Left kidney (tissue), 2 donors: ENCODE measurements around the gene LITAF. TPM values are rescaled to one million over a fixed set of nuclear protein-coding genes. Genes with fewer than 3 reads are reported as not detected.
"Not testable (repeated sequence)": the region's sequence is repeated elsewhere in the genome, so short reads cannot be mapped to it uniquely, and the experiment has no call there.

Source experiments
- DNase-seq: peaks from one replicate; pipeline ENCODE4 v3.0.0-alpha.2; 2013
- polyA plus RNA-seq: library from polyadenylated mRNA; unstranded; fragments of 120-200 nt; gene quantifications from one replicate; pipeline ENCODE4 v1.2.1, GENCODE V29; 2013; ENCODE audit not compliant: insufficient read length

Gene LITAF
- polyA plus RNA-seq, 1 donor: 103 TPM

DNA sequence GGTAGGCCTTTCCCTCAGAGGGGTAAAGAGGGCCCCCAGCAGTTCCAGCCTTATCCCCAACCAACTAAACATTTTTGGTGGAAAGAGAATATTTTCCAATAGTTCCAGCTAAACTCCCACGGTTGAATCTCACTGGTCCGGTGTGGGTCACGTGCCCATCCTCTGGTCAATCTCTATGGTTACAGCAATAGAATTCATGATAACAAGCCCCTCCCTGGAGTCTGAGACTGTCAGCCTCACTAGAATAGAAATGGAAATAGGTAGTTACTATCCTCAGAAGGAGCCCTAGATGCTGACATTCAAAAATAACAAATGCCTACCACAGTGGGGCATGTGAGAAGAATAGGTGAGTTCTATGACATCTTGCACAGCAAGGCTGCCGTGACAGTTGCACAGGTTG is 37.5 kb upstream of the LITAF start:
- DNase-seq: no peak

DNA sequence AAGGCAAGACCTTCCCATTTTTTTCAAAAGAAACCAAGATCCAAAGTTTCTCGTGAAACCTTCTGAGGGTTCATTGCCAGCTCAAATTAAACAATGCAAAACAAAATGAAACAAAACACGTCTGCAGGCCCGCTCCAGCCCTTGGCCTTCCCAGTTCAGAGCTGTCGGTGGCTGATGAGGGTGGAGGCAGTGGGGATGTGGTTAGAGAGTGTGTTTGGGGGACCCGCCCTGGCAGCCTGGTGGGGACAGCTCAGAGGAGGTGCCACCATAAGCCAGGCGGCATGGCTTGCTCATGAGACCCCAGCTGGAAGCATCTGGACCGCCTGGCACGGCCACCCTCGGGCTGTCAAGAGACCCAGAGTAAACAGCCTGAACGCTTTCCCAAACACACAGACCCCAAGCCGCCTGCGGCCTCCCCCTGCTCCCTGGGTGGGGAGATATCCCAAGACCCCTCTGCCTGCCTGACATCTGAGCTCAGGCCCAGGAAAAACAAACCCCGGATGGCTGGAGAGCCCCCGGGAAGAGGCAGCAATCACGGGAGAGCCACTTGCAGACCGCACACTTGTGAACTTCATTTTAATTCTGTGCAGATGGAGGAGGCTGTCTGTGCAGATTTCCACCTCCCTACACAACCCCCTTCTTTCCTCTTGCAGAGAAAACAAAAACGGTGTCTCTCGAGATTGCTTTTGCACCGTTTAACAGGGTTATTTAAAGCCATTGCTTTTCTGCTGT is 35.4 kb upstream of the LITAF start:
- no peak for DNase-seq

DNA sequence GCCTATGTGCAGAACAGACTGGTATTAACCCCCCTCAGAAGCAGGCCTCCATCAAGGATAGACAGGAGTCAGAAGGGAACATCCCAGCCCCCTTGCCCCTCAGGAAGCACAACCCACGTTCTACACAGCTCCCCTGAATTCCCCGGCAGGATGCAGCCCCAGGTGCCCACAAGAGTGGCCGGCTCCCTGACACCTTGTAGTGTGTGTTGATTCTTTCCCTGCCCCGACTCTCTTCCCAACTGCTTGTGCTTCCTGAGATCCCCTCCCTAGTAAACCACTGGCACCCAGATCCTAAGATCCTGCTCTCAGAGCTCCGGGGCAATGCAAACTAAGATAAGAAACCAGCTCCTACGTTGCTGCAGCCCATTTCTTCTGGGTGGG is 34.8 kb upstream of the LITAF start:
- DNase-seq: no peak

DNA sequence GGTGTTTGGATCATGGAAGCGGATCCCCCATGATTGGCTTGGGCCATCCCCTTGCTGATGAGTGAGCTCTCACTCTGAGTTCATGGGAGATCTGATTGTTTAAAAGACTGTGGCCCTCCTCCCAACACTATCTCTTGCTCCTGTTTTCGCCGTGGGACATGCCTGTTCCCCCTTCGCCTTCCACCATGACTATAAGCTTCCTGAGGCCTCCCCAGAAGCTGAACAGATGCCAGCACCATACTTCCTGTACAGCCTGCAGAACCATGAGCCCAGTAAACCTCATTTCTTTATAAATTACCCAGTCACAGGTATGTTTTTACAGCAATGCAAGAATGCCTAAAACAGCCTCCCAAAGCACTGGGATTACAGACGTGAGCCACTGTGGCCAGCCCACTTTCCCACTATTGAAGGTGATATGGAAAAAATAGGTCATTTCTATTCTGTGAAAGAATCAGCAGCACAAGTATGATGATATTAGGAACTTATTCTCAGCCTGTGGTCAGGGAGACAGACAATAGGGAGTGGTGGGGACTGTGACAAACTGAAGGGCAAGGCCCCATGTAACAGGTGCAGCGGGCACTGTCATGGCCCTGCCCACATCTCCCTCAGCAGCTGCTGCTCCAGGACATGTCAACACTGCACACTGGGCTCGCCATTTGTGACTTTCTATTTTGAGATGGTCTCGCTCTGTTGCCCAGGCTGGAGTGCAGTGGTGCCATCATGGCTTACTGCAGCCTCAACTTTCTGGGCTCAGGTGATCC is 33.7 kb upstream of the LITAF start:
- DNase-seq: no peak

DNA sequence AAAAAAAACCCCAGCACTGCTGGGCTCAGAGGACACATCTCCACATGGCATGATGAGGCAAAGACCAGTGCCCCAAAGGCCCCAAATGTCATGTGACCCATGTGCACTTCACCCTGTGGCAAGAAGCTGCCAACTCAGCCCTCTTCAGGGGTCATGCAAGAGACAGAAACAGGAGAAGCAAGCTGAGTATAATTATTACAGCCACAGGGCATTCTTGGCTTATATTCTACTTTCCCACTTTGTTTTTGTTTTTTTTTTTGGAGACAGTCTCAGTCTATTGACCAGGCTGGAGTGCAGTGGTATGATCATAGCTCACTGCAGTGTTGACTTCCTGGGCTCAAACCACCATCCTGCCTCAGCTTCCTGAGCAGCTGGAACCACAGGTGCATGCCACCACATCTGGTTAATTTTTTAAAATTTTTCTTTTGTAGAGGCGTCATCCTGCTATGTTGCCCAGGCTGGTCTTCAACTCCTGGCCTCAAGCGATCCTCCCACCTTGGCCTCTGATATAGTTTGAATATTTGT is 32.7 kb upstream of the LITAF start:
- no peak for DNase-seq

DNA sequence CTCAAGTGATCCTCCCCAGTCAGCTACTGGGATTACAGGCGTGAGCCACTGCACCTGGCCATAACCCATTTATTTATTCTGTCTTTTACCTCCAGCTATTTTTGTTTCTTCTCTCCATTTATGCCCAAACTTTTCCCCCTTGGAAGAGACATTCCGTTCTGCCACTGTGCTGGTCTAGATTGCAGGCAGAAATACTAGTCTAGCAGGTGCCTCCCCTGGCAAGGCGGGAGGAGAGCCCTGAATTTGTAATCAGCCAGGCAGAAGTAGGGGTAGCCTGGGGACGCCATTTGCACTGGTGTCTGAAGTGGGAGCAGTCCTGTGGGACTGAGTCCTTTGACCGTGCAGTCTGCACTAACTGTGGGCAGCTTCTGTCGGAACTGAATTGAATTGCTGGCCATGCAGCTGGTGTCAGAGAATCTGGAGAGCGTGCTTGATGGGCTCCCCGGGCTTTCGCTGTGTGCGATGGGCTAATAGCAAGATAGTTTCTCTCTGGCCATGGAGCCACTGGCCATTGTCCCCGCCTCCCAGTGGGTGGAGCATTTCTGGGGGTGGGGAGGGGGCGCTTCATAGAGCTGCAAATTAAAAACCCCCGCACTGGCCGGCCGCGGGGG is 31.5 kb upstream of the LITAF start:
- no peak for DNase-seq

DNA sequence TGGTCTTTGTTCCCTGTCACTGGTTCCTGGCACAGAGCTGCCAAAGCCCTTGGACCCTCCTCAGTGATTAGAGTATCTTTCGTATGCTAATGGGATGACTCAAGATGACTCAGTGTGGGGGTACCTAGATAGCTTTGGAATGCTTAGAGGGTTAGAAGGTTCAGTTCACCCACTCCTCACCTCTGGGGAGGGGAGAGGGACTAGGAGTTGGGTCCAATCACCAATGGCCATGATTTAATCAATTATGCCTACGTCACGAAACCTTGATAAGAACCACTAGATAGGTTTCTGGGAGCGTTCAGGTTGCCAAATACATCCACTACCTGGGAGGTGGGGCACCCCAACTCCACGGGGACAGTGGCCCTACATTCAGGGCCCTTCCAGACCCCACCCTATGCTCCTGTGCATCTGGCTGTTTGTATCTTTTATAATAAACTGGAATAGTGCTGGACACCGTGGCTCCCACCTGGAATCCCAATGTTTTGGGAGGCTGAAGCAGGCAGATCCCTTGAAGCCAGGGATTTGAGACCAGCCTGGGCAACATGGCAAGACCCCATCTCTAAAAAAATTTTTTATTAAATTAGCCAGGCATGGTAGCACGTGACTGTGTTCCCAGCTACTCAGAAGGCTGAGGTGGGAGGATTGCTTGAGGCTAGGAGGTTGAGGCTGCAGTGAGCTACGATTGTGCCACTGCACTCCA is 29.2 kb upstream of the LITAF start:
- DNase-seq: no peak

DNA sequence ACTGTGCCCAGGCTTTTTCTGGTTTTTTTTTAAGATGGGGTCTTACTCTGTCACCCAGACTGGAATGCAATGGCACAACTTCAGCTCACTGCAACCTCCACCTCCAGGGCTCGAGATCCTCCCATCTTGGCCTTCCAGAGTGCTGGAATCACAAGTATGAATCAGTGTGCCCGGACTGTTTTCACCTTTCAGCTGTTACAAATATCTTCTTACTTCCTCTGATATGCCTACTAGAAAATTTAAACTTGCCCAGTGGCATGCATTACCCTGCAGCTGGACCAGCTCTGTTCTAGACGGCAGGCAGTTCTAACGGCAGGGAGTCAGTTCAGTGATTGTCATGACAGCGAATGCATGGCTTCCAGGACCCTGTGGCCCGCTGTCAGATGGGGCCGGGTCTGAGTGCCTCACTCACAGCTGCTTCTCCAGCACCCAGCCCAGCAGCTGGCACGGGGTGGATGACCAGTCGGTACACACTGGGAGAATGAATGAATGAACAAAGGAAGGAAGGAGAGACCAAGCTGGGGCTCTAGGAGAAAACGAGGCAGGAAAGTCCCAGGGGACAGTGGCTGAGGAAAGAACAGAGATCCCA is 28.0 kb upstream of the LITAF start:
- DNase-seq: no peak

DNA sequence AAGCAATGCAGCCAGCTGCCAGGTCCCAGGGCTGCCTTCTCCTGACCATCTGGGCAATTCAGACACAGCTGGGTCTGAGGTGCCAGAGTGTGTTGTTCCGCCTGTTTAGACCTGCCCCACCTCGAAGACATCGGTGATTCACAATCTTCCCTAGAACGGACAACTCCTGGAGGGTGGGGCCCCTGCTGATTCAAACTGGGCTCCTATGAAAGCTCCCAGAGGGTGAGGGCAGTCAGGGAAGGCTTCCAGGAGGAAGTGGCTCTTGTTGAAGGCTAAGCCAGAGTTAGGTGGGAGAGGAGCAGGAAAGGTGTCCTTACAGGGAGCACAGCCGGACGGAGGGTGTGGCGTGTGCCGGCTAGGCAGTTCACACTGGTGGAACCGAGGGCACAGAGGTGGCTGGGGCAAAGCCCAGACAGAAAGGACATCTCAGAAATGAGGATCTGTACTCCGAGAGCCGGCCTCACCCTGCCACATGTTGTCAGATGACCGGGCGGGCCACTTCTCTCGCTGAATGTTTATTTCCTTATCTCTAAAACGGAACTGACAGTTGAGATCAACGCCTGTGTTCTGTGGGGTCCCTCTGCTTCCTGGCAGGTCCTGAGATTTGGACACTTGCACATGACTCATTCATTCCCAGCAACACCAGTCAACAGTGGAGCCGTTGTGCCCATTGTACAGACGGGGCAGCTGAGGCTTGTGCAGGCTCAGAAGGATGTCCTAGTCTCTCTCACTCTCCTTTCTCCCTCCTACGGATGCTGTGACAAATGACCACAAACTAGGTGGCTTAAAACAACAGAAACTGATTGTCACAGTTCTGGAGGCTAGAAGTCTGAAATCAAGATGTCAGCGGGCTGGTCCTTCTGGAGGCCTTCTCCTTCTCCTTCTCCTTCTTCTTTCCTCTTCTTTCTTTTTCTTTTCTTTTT is 26.9 kb upstream of the LITAF start:
- no peak for DNase-seq

DNA sequence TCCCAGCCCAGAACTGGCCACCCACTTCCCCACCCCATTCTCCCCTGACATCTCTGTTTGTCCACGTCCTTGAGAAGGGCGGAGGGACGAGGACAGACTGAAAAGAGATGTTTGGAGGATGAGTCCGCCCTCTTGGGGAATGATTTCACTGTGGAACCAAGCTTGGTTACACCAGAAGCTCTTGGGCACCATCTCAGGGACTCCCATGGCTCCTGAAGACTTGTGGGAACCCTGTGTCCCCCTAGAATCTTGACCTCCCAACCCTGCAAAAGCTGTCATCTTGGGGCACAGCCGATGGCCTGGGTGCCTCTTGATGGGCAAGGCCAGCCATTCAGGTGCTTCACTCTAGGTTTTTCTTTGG is 25.9 kb upstream of the LITAF start:
- no peak for DNase-seq

DNA sequence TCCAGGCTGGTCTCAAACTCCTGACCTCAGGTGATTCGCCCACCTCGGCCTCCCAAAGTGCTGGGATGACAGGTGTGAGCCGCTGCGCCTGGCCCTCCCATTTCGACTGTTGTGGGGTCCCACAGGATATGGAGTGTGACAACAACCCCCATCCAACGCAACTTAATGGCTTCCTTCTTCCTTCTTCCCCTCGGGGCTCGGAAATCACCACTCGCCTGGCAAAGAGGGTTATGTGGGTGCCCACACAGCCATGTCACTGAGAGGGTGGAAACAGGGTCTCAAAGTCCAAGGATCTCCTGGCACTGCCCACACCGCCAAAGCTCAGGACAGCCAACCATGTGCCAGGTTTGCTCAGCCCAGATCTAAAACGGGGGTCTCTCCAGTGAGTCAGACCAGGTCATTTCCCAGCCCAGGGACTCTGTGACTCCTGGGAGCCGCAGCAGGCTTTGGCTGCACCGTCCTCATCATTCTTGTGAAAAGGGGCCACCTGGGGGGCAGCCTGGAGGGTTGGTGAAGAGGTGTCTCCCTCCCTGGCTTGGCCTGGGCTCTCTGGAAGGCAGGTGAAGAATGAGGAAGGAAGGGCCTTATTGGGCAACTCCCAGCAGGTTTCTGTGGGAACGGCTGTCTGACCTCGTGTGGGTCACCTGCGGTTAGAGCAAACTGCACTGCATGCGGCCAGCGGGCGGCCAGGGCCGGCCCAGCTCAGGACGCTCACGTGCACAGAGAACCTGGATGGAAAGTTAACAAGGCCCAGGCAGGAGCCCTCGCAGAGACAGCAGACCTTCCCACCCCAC is 25.3 kb upstream of the LITAF start:
- no peak for DNase-seq

DNA sequence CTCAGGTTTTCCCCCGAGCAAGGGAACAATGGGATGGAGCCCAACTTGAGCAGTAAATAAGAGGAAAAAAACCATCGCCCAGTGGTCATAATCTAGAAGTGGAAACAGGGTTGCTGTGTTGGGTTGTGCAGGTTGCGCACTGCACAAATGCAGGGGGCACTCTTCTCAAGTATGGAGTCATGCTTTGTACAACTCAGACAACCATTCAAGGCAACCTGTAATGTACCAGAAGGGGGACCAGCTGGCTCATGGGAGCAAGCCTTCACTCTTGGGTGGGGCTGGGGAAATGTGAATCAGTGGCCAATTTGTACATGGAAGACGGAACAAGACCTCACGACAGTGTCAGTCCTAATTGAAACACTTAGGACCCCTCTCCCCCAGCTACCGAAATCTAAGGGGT is 23.9 kb upstream of the LITAF start:
- no peak for DNase-seq

DNA sequence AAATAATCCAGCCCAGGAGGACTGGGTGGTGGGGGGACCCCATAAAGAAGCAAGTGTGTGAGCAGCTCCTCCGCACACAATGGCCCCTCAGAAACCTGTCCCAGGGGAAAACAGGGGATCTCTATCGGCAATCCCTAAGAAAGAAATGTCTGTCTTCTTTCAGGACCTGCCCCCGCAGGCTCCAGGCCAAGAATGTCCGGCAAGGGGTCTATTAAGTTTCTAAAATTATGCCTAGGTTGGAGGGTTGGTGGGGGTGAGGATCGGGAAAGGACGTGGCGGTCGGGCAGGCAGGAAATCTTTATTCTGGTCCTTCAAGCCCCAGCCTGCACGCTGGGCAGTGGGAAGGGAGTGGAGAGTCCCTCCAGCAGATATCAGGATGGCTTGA is 23.4 kb upstream of the LITAF start:
- DNase-seq: no peak

DNA sequence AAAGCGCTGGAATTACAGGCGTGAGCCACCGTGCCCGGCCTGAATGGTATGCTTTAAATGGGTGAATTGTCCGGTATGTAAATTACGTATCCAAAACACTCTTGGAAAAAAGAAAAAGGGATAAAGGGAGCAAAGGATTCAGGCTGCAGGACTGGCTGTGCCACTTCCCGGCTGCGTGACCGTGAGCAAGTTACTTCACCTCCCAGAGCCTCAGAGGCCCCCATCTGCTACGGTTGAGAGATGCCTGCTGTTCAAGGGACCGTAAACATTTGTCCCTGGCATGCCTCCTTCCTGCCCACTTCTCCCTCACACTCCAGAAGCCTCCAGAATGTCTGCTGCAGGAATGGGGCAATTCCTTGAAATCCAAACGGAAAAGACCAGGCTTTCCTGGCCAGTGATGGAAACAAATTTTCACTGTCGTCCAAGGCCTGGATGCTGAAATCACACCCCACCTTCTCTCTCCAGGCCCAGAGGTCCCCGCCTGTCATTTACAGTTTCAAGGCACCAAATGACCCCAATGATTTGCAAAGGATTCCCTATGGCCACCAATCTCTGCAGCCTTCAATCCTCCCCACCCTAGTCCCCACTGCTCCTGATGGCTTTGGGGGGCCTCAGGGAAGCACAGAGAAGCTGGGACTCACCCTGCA is 22.9 kb upstream of the LITAF start:
- peak; percentile 78 for DNase-seq

DNA sequence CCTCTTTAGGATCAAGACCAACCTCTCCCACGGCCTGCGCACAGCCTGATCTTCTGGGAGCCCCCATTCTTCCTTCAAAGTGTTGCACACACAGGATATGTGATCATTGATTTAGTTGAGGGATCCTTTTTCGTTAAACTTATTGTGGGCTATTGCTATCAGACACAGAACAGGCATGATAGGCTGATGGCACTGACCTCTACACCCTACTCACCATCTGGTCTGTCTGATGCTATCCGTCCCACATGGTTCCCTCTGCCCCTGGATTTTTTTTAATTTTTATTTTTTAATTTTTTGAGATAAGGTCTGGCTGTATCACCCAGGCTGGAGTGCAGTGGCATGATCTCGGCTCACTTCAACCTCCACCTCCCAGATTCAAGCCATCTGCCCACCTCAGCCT is 19.2 kb upstream of the LITAF start:
- no peak for DNase-seq

DNA sequence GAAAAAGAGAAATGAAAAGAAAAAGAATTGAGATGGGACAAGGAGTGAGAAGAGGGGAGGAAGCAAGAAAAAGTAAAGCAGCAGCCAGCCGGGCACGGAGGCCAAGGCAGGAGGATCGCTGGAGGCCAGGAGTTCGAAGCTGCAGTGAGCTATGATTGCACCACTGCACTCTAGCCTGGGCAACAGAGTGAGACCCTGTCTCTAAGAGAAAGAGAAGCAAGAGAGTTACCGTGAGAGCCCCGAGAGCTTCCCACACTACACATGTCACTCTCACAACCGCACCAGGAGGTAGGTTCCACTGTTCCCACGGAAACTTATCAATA is 18.8 kb upstream of the LITAF start:
- DNase-seq: no peak

DNA sequence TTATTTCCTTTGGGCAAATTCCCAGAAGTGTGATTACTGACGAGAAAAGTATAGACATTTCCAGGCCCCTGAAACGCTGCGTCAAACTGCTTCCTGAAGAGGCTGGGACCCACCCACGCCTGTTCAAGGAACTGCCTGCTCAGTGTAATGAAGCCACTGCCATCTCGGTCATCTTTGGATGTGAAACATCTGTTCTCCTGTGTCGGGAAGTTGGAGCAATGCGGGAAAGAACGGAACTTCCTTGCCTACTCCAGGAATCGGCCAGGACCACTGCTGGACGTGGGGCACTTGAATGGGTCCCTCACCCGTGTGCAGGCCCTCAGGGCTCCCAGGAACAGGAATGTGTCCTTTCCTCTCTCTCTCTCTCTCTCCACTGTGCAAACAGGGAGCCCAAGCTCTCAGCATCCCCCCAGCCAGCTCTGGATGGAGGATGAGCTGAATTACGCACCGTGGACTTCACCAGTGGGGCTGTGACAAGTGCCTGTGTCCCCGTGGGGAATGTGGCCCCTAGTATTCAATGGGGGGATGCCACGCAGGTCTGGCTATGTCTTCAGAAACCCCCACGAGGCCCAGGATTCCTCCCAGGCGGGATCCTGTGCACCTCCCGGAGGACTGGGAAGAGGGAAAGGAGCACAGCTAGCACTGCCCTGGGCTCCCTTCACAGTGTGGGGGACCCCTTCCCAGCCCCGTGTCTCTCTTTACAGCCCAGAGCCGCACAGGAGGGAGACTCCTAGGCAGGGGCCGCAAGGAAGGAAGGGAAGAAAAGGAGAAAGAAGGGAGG is 18.3 kb upstream of the LITAF start:
- peak; percentile 74 for DNase-seq

DNA sequence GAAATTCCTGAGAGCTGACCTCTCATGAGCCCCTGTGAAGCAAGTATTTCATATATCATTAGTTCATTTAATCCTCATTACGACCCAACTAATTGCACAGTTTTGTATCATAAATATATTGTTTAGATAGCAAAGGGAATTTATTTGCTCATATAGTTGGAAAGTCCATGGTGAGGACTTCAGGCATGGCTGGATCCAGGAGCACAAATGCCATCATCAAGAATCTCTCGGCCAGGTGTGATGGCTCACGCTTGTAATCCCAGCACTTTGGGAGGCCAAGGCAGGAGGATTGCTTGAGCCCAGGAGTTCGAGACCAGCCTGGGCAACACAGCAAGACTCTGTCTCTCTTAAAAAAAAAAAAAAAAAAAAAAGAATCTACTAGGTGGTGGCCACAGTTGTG is 17.6 kb upstream of the LITAF start:
- not testable (repeated sequence) for DNase-seq

DNA sequence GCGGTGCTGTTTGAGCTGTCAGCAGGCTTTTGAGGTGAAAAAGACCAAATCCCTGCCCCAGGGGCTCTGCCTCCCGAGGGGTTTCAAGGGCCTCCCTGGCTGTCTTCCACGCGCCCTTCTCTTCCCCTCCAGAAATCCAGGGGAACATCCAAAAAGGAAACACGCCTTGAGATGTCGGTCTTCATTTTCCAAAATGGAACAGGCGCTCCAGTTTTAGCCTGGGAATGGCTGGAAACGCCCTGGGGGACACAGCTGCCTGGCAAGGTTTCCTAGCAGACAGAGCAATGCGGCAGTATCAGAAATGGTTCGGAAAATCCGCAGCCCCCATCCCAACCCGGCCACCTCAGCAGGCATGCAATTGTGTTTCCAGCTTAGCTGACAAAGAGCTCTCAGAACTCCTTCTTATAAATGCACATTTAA is 16.6 kb upstream of the LITAF start:
- DNase-seq: no peak
